Mesendoderm (in vitro differentiated cells): ENCODE results near the gene SMCP.

Experiments
- DNase-seq: peaks from one replicate; pipeline ENCODE4 v3.0.0; 2013
- H2AK5ac ChIP-seq: 2 replicates; pipeline ENCODE4 v1.6.1; 2013; ENCODE audit warnings: low read length, inconsistent platforms
- H2BK120ac ChIP-seq: 2 replicates; pipeline ENCODE4 v1.6.1; 2013; ENCODE audit warnings: low read depth, mild to moderate bottlenecking, low read length, moderate library complexity, mixed read lengths
- H2BK15ac ChIP-seq: replicated peaks from 2 replicates; pipeline ENCODE4 v1.6.1; 2013; ENCODE audit warnings: low read depth, mild to moderate bottlenecking, moderate library complexity
- H2BK5ac ChIP-seq: 2 replicates; pipeline ENCODE4 v1.6.1; 2013; ENCODE audit warnings: low read length, inconsistent platforms
- H3K18ac ChIP-seq: 2 replicates; pipeline ENCODE4 v1.6.1; 2013; ENCODE audit warnings: mild to moderate bottlenecking, low read length, mixed read lengths
- H3K23ac ChIP-seq: one replicate; pipeline ENCODE4 v1.6.1; 2013; ENCODE audit warnings: low read length
- H3K27ac ChIP-seq: 2 replicates; pipeline ENCODE4 v1.5.1; 2013; ENCODE audit warnings: low read depth, mild to moderate bottlenecking, inconsistent platforms, low read length, moderate library complexity
- H3K27me3 ChIP-seq: 2 replicates; pipeline ENCODE4 v1.6.1; 2013; ENCODE audit warnings: low read length, control low read depth, mild to moderate bottlenecking, inconsistent platforms; ENCODE audit not compliant: insufficient read depth, poor library complexity
- H3K36me3 ChIP-seq: 2 replicates; pipeline ENCODE4 v1.6.1; 2013; ENCODE audit warnings: low read length, inconsistent platforms; ENCODE audit not compliant: control insufficient read depth, insufficient read depth
- H3K4ac ChIP-seq: one replicate; pipeline ENCODE4 v1.6.1; 2013; ENCODE audit warnings: low read depth, mild to moderate bottlenecking, low read length, moderate library complexity
- H3K4me1 ChIP-seq: 2 replicates; pipeline ENCODE4 v1.6.1; 2013; ENCODE audit warnings: low read depth, low read length, inconsistent platforms; ENCODE audit not compliant: control insufficient read depth
- H3K4me2 ChIP-seq: 2 replicates; pipeline ENCODE4 v1.6.1; 2013; ENCODE audit warnings: low read length
- H3K4me3 ChIP-seq: 2 replicates; pipeline ENCODE4 v1.5.1; 2013; ENCODE audit warnings: mild to moderate bottlenecking, low read length
- H3K56ac ChIP-seq: one replicate; pipeline ENCODE4 v1.6.1; 2013; ENCODE audit warnings: low read length
- H3K79me1 ChIP-seq: 2 replicates; pipeline ENCODE4 v1.6.1; 2013; ENCODE audit warnings: low read length, inconsistent platforms
- H3K79me2 ChIP-seq: 2 replicates; pipeline ENCODE4 v1.6.1; 2013; ENCODE audit warnings: mild to moderate bottlenecking, low read length; ENCODE audit not compliant: control insufficient read depth, insufficient read depth
- H3K9ac ChIP-seq: 2 replicates; pipeline ENCODE4 v1.6.1; 2013; ENCODE audit warnings: low read length, inconsistent platforms
- H4K5ac ChIP-seq: one replicate; pipeline ENCODE4 v1.6.1; 2013; ENCODE audit warnings: low read length
- H4K8ac ChIP-seq: one replicate; pipeline ENCODE4 v1.6.1; 2013; ENCODE audit warnings: low read depth, mild to moderate bottlenecking, control low read depth, low read length, moderate library complexity
- WGBS: extraction: QIAGEN DNeasy Blood & Tissue Kit; methylation state at CpG from one replicate; pipeline ENCODE4 v1.1.7; 2013; ENCODE audit warnings: low lambda C conversion rate, missing lambda C conversion rate; ENCODE audit not compliant: insufficient coverage; ENCODE audit errors: extremely low coverage; 5-methylcytosine and 5-hydroxymethylcytosine counted together

SMCP gene

GRCh38 chr1:152933196-152933595 lies 55.1 kb downstream of the SMCP start:
- Histone ChIP-seq H2BK15ac (no peak overlapping the region), H3K4me3 (no peak overlapping the region), H3K79me2 (no peaks in the 10 kb centered on the region), H3K9ac (no peak overlapping the region), H3K4me2 (no peak overlapping the region), H3K4me1 (no peaks in the 10 kb centered on the region), H3K27ac (no peak overlapping the region), H3K23ac (no peak overlapping the region), H2BK5ac (no peak overlapping the region), H2BK120ac (no peak overlapping the region), H4K8ac (no peak overlapping the region), H4K5ac (no peak overlapping the region), H3K18ac (no peak overlapping the region), H3K36me3 (no peaks in the 10 kb centered on the region), H3K4ac (no peak overlapping the region), H3K56ac (no peak overlapping the region), H3K27me3 (no peaks in the 10 kb centered on the region), H2AK5ac (no peak overlapping the region), H3K79me1 (no peaks in the 10 kb centered on the region)
- WGBS = no CpG with 5 or more reads among the region's 2 CpGs
- no peak for DNase-seq
